ENCODE measurements around the gene SRR.
"Not testable (repeated sequence)": the region's sequence is repeated elsewhere in the genome, so short reads cannot be mapped to it uniquely, and the experiment has no call there.

The SRR gene

GRCh38 chr17:2292100-2292499, 11.7 kb upstream of the SRR start:
- no peak for DNase-seq (ENCODE audit: low spot score)

- DNase-seq (ENCODE audit: low spot score) = no peak
These were observed 8.2 kb upstream of the SRR start for GRCh38 chr17:2295575-2295974.

- no peak for DNase-seq (ENCODE audit: low spot score)
These were observed 6.7 kb upstream of the SRR start for GRCh38 chr17:2297023-2297422.

GRCh38 chr17:2299136-2299535, 4.6 kb upstream of the SRR start:
- no peak for DNase-seq (ENCODE audit: low spot score)

GRCh38 chr17:2299756-2300155, 4.0 kb upstream of the SRR start:
- no peak for DNase-seq (ENCODE audit: low spot score)

GRCh38 chr17:2302778-2303203, 959 bp upstream of the SRR start:
- DNase-seq (ENCODE audit: low spot score) = no peak

GRCh38 chr17:2304931-2305330, 1.2 kb downstream of the SRR start:
- DNase-seq (ENCODE audit: low spot score) = no peak

GRCh38 chr17:2309338-2310154, 5.8 kb downstream of the SRR start:
- no peak for DNase-seq (ENCODE audit: low spot score)

GRCh38 chr17:2312736-2313135, 9.0 kb downstream of the SRR start:
- no peak for DNase-seq (ENCODE audit: low spot score)

GRCh38 chr17:2316916-2317205, 13.1 kb downstream of the SRR start:
- not testable (repeated sequence) for DNase-seq (ENCODE audit: low spot score)

- no peak for DNase-seq (ENCODE audit: low spot score)
These were observed 14.0 kb downstream of the SRR start for GRCh38 chr17:2317796-2318195.

- no peak for DNase-seq (ENCODE audit: low spot score)
These were observed 15.3 kb downstream of the SRR start for GRCh38 chr17:2319051-2319450.

- DNase-seq (ENCODE audit: low spot score) = no peak
These were observed 17.6 kb downstream of the SRR start for GRCh38 chr17:2321399-2321798.

- DNase-seq (ENCODE audit: low spot score) = no peak
These were observed 20.0 kb downstream of the SRR start for GRCh38 chr17:2323629-2324314.

- no peak for DNase-seq (ENCODE audit: low spot score)
These were observed 27.6 kb downstream of the SRR start for GRCh38 chr17:2331303-2331702.

GRCh38 chr17:2335726-2336214, 32.0 kb downstream of the SRR start:
- no peak for DNase-seq (ENCODE audit: low spot score)

- DNase-seq (ENCODE audit: low spot score) = peak; percentile 95
These were observed 32.6 kb downstream of the SRR start, which contains the start of gene TSR1 for GRCh38 chr17:2336215-2336851. TSS of gene TSR1 (minus strand) at chr17:2336457. CDS start at chr17:2336427, 30 bp downstream.

GRCh38 chr17:2336852-2337543, 33.2 kb downstream of the SRR start, which contains the start of gene SGSM2:
TSS of gene SGSM2 (plus strand) at chr17:2337501. CDS start at chr17:2337689, 188 bp downstream.
- DNase-seq (ENCODE audit: low spot score) = peak; percentile 75

GRCh38 chr17:2337544-2338314, 34.0 kb downstream of the SRR start:
- peak; percentile 49 for DNase-seq (ENCODE audit: low spot score)

- no peak for DNase-seq (ENCODE audit: low spot score)
These were observed 34.5 kb downstream of the SRR start for GRCh38 chr17:2338315-2338657.

- no peak for DNase-seq (ENCODE audit: low spot score)
These were observed 39.7 kb downstream of the SRR start for GRCh38 chr17:2343421-2343820.

GRCh38 chr17:2344528-2344927, 40.8 kb downstream of the SRR start:
- DNase-seq (ENCODE audit: low spot score) = no peak
